A673 (cell line): Measurements from ENCODE around the gene RASL11B.

Source experiments
- CTCF ChIP-seq: fragments of 300-800, 200-600 bp; sonication (generic); conservative IDR thresholded peaks from 2 replicates; pipeline ENCODE4 v1.5.1; 2017; ENCODE audit warnings: low read depth, mild to moderate bottlenecking, antibody characterized with exemption, low read length, moderate library complexity, mixed read lengths
- EZH2 ChIP-seq: fragments of 200-600 bp; sonication (generic); IDR thresholded peaks from 2 replicates; pipeline ENCODE4 v1.6.1; 2017; ENCODE audit warnings: borderline replicate concordance, low read depth, mild to moderate bottlenecking, mixed read lengths, antibody characterized with exemption, low read length; ENCODE audit not compliant: poor library complexity, severe bottlenecking

- TF ChIP-seq CTCF = no peak
- TF ChIP-seq EZH2 = no peak
These were observed 21.9 kb downstream of the RASL11B start for GRCh38 chr4:52883707-52884669.
